PFSK-1 (cell line): ENCODE measurements around the gene PLIN5.

Experiments used
- POLR2AphosphoS5 ChIP-seq: IDR thresholded peaks from 2 replicates; pipeline ENCODE4 v1.6.1; 2012; ENCODE audit warnings: low read depth, mild to moderate bottlenecking, control low read depth, low read length, moderate library complexity
- REST ChIP-seq, 2 experiments: IDR thresholded peaks; 2 replicates each; pipeline versions ENCODE4 v1.6.1 to v1.8.0; 2011 to 2012; ENCODE audit warnings: low read depth in 2 of 2, low read length in 2 of 2, control low read depth in 1 of 2, inconsistent platforms in 1 of 2, mild to moderate bottlenecking in 1 of 2, moderate library complexity in 1 of 2; ENCODE audit not compliant: insufficient read depth in 1 of 2

- TF ChIP-seq POLR2AphosphoS5 (no peak), REST (IDR thresholded peaks at IDR 0.05; ENCODE audit: insufficient read depth in 1 of 2, low read depth in 2 of 2, low read length in 2 of 2) (no peak)
Observed at GRCh38 chr19:4503825-4504170, 31.2 kb downstream of the PLIN5 start.
